Body of pancreas (tissue), 4 donors: ENCODE measurements around the gene CSAG1. TPM values are rescaled to one million over a fixed set of nuclear protein-coding genes. Genes with fewer than 3 reads are reported as not detected.
"Not testable (repeated sequence)": the region's sequence is repeated elsewhere in the genome, so short reads cannot be mapped to it uniquely, and the experiment has no call there.

Source experiments
- ATAC-seq: fragments of 150-250 bp; one replicate; pipeline ENCODE4 v1.9.1; 2016
- DNase-seq, 4 donors: peaks; one replicate each; pipeline ENCODE4 v3.0.0-alpha.2; 2019
- H3K27ac ChIP-seq, 4 donors: fragments of 200-600 bp; sonication (generic); 1 replicate in 3 of 4; 2 replicates in 1 of 4; pipeline versions ENCODE4 v1.5.1 to v1.6.1; 2016 to 2019; ENCODE audit warnings: mild to moderate bottlenecking in 1 of 4, mixed read lengths in 1 of 4, moderate library complexity in 1 of 4
- H3K27me3 ChIP-seq, 2 donors: fragments of 200-600 bp; sonication (generic); one replicate each; pipeline ENCODE4 v1.6.0; 2016; ENCODE audit warnings: mild to moderate bottlenecking in 1 of 2
- H3K36me3 ChIP-seq, 2 donors: fragments of 200-600 bp; sonication (generic); replicated peaks in 1 of 2; 2 replicates each; pipeline ENCODE4 v1.5.1; 2016; ENCODE audit warnings: low read depth in 2 of 2; ENCODE audit not compliant: insufficient read depth in 1 of 2
- H3K4me1 ChIP-seq: fragments of 200-600 bp; sonication (generic); one replicate; pipeline ENCODE4 v1.6.0; 2016
- H3K4me3 ChIP-seq, 2 donors: fragments of 200-600 bp; sonication (generic); 1 replicate in 1 of 2; 2 replicates in 1 of 2; pipeline ENCODE4 v1.5.1; 2016 to 2019
- H3K9me3 ChIP-seq, 3 donors: fragments of 200-600 bp; sonication (generic); 1 replicate in 2 of 3; 2 replicates in 1 of 3; pipeline ENCODE4 v1.5.1; 2016
- CTCF ChIP-seq, 7 experiments: fragments of 450-650 bp in 4 of 7; fragments of 200-600 bp in 3 of 7; sonication (generic) in 3 of 7; IDR thresholded peaks; one replicate each; pipeline ENCODE4 v1.5.1; 2016 to 2019; ENCODE audit warnings: antibody characterized with exemption in 7 of 7
- POLR2A ChIP-seq, 3 donors: fragments of 450-650 bp; IDR thresholded peaks; one replicate each; pipeline ENCODE4 v1.6.1; 2016; ENCODE audit warnings: antibody characterized with exemption in 3 of 3, mild to moderate bottlenecking in 2 of 3
- WGBS, 2 donors: methylation state at CpG; one replicate each; pipeline ENCODE4 v1.1.5; 2017; 5-methylcytosine and 5-hydroxymethylcytosine counted together
- intact Hi-C: fragments of 100-400 bp; cut with DNase I; formaldehyde crosslinking; loops from one replicate; pipeline ENCODE4 v1.15.1; 2023
- total RNA-seq, 2 donors: library from RNA; depleted of rRNA; stranded (reverse); fragments of >200 nt; gene quantifications; one replicate each; pipeline ENCODE4 v1.1.0, GENCODE V29; 2016

Gene CSAG1
- total RNA-seq, 2 donors from 2014 or later = not detected

- Histone ChIP-seq H3K36me3 (no peaks in the 10 kb centered on the region), H3K27ac (no peak overlapping the region), H3K4me3 (no peak overlapping the region), H3K4me1 (no peaks in the 10 kb centered on the region), H3K27me3 (no peaks in the 10 kb centered on the region), H3K9me3 (no peaks in the 10 kb centered on the region)
- ATAC-seq = no peak
- no peak for TF ChIP-seq CTCF (IDR thresholded peaks at IDR 0.05)
- TF ChIP-seq POLR2A (IDR thresholded peaks at IDR 0.05) = no peak
- intact Hi-C loops = no loop called here
- WGBS, 2 donors = 77 to 87% methylated on average over 5 of the region's 5 CpGs
- DNase-seq = no peak
Observed at GRCh38 chrX:152738560-152738959, 5.0 kb upstream of the CSAG1 start.

DNA sequence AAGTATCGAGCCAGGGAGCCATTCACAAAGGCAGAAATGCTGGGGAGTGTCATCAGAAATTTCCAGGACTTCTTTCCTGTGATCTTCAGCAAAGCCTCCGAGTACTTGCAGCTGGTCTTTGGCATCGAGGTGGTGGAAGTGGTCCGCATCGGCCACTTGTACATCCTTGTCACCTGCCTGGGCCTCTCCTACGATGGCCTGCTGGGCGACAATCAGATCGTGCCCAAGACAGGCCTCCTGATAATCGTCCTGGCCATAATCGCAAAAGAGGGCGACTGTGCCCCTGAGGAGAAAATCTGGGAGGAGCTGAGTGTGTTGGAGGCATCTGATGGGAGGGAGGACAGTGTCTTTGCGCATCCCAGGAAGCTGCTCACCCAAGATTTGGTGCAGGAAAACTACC is 3.0 kb upstream of the CSAG1 start:
- H3K4me3 ChIP-seq, H3K36me3 ChIP-seq, H3K27me3 ChIP-seq, H3K4me1 ChIP-seq, ATAC-seq, H3K27ac ChIP-seq, H3K9me3 ChIP-seq, intact Hi-C loops: not testable (repeated sequence)
- DNase-seq = peak in 1 of 4 donors; percentile 2
- WGBS, 2 donors = 74 to 83% methylated on average over 6 to 12 of the region's 12 CpGs

- Histone ChIP-seq H3K27me3 (no peaks in the 10 kb centered on the region), H3K9me3 (no peaks in the 10 kb centered on the region), H3K36me3 (no peaks in the 10 kb centered on the region), H3K27ac (no peak overlapping the region), H3K4me3 (no peak overlapping the region), H3K4me1 (no peaks in the 10 kb centered on the region)
- intact Hi-C loops = no loop called here
- ATAC-seq (no peak), DNase-seq (peak in 1 of 4 donors; percentile 7)
- TF ChIP-seq CTCF (IDR thresholded peaks at IDR 0.05) (no peak), POLR2A (IDR thresholded peaks at IDR 0.05) (no peak)
- WGBS, 2 donors = 87 to 100% methylated on average over 2 to 8 of the region's 12 CpGs
Observed at GRCh38 chrX:152735860-152736511, 2.5 kb upstream of the CSAG1 start.

GRCh38 chrX:152735101-152735500 is 1.6 kb upstream of the CSAG1 start:
- Histone ChIP-seq H3K27me3 (no peaks in the 10 kb centered on the region), H3K27ac (no peak overlapping the region), H3K36me3 (no peaks in the 10 kb centered on the region), H3K9me3 (no peaks in the 10 kb centered on the region), H3K4me3 (no peak overlapping the region), H3K4me1 (no peaks in the 10 kb centered on the region)
- WGBS, 2 donors = 59% methylated on average over 2 of the region's 2 CpGs; no CpG with 5 or more reads in 1 of the 2 donors
- intact Hi-C loops = no loop called here
- DNase-seq = peak in 1 of 4 donors; percentile 2
- ATAC-seq = no peak
- TF ChIP-seq CTCF (IDR thresholded peaks at IDR 0.05) (no peak), POLR2A (IDR thresholded peaks at IDR 0.05) (no peak)

GRCh38 chrX:152734143-152734858 is 780 bp upstream of the CSAG1 start:
- intact Hi-C loops, H3K27me3 ChIP-seq, H3K36me3 ChIP-seq, ATAC-seq, H3K4me3 ChIP-seq, H3K4me1 ChIP-seq, H3K9me3 ChIP-seq, H3K27ac ChIP-seq: not testable (repeated sequence)
- DNase-seq = peak in 1 of 4 donors; percentile 2
- 87 to 88% methylated on average over 5 to 13 of the region's 22 CpGs for WGBS, 2 donors
